Cardiac fibroblast (primary cell): ENCODE results near the gene NRAS.
A peak's percentile ranks its signal among the peaks of the same experiment; 100 is the strongest.

Experiments used
- DNase-seq, 2 donors: peaks; one replicate each; pipeline versions ENCODE4 v3.0.0 to v3.0.0-alpha.2; 2010; ENCODE audit warnings: low read depth in 2 of 2
- H3K4me3 ChIP-seq, 2 donors: replicated peaks in 1 of 2; 1 replicate in 1 of 2; 2 replicates in 1 of 2; pipeline ENCODE4 v1.5.1; 2011; ENCODE audit warnings: low read depth in 2 of 2, low read length in 2 of 2, mild to moderate bottlenecking in 2 of 2, moderate library complexity in 1 of 2
- TF ChIP-seq, protein P1 (sequence below): IDR thresholded peaks from one replicate; pipeline ENCODE4 v1.5.1; 2011; ENCODE audit warnings: low read depth, mild to moderate bottlenecking, low read length, inconsistent platforms

The NRAS gene

GRCh38 chr1:114685851-114686250, 30.7 kb downstream of the NRAS start:
- H3K4me3 ChIP-seq = no peak overlapping the region
- no peak for DNase-seq
- TF ChIP-seq, protein P1, sequence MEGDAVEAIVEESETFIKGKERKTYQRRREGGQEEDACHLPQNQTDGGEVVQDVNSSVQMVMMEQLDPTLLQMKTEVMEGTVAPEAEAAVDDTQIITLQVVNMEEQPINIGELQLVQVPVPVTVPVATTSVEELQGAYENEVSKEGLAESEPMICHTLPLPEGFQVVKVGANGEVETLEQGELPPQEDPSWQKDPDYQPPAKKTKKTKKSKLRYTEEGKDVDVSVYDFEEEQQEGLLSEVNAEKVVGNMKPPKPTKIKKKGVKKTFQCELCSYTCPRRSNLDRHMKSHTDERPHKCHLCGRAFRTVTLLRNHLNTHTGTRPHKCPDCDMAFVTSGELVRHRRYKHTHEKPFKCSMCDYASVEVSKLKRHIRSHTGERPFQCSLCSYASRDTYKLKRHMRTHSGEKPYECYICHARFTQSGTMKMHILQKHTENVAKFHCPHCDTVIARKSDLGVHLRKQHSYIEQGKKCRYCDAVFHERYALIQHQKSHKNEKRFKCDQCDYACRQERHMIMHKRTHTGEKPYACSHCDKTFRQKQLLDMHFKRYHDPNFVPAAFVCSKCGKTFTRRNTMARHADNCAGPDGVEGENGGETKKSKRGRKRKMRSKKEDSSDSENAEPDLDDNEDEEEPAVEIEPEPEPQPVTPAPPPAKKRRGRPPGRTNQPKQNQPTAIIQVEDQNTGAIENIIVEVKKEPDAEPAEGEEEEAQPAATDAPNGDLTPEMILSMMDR = no peak

DNA sequence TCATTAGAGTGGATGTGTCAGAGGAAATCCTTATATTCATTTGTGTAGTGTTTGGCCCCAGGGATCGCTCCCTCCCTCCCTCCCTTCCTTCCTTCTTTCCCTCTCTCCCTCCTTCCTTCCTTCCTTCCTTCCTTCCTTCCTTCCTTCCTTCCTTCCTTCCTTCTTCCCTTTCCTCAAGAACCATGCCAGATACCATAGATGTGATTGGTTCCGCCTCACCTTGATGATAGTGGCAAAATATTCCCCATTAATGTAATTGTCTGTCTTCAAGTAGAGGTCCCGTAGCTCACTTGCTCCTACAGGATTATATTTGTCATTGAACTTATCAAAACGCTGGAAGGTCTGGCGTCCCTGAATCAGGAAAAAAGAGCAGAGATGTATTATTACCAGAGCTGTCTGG, 38.9 kb downstream of the NRAS start:
- no peak overlapping the region for H3K4me3 ChIP-seq
- TF ChIP-seq, protein P1 = no peak
- DNase-seq = no peak

DNA sequence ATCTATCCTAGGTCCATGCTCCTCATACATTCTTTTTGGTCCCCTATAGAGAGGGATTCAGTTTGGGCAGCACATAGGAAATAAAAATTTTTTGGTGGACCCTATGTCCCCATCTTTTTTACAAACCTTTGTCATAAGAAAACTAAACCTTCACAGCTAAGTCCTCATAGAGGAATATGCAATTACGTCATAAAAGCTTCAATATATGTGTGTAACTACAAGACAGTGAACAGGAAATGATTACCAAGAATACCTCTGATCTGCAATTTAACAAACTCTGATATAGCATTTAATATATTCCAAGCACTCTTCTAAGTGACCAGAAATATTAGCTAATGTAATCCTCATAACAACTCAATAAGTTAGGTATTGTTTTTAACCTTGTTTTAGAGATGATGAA, 40.5 kb downstream of the NRAS start:
- DNase-seq = no peak
- TF ChIP-seq, protein P1 = no peak
- H3K4me3 ChIP-seq = no peak overlapping the region

GRCh38 chr1:114671939-114672275, 44.7 kb downstream of the NRAS start:
- TF ChIP-seq, protein P1 = no peak
- no peak for DNase-seq
- no peak overlapping the region for H3K4me3 ChIP-seq

DNA sequence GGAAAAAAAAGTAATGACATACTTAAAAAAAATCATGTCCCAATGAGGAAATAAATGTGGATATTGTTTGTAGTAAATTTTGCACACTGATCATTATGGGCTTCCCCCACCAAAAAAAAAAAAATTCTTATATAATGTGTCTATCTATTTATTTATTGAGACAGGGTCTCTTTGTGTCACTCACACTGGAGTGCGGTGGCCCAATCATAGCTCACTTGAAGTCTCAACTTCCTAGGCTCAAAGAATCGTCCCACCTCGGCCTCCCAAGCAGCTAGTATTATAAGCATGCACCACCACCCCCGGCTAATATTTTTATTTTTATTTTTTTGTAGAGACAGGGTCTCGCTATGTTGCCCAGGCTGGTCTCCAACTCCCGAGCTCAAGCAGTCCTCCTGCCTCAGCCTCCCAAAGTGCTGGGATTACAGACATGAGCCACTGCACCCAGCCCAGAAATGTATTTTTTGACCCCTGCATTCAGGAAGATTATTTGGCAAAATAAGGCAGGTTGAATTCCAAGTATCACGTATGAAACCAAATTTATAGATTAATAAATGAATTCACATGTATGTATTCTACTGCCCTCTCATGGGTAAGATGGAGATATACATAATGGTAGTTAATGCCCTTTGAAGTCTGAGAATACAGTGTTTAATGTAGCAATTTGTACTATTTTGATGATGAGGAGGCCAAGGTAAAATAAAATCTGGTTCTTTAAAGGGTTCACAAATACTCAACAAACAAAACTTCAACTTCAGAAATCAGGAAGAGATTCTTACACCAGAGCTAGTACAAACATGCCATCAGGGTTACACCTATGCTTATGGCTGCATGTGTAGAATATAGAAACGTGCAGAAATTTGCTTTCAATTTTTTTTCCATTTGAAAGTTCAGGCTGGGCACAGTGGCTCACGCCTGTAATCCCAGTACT, 45.3 kb downstream of the NRAS start:
- H3K4me3 ChIP-seq = no peak overlapping the region
- TF ChIP-seq, protein P1 = peak; percentile 28
- peak; percentile 30 to 35 for DNase-seq

- TF ChIP-seq, protein P1 = peak; percentile 2
- peak overlapping the region; percentile 75 to 80 for H3K4me3 ChIP-seq
- peak; percentile 90 to 91 for DNase-seq
Observed at GRCh38 chr1:114670083-114671010, 46.2 kb downstream of the NRAS start.
